Measurements from ENCODE around the gene PSEN2. TPM values are rescaled to one million over a fixed set of nuclear protein-coding genes. Genes with fewer than 3 reads are reported as not detected.

PSEN2 gene
- total RNA-seq, 1 experiment from 2014 or later, result 24.5 TPM

Other genes with a start within 250 kb of the PSEN2 start
- 5.8 and 8.0 TPM in 2 replicates for gene ITPKB, start 131.3 kb upstream of the PSEN2 start, total RNA-seq (2014; rRNA removed; shearing (Covaris generic))
- gene COQ8A, start 69.7 kb downstream of the PSEN2 start, total RNA-seq (2014; rRNA removed; shearing (Covaris generic)), result 35.8 and 38.6 TPM in 2 replicates

Measured in HT1080 (cell line).